MM.1S (cell line): ENCODE results near the gene PCCA.

Source experiments
- EZH2 ChIP-seq: fragments of 300-600 bp; sonication (generic); optimal IDR thresholded peaks from 2 replicates; pipeline ENCODE3; 2017; ENCODE audit warnings: low read depth, mild to moderate bottlenecking, antibody characterized with exemption, low read length, mixed read lengths
- TF ChIP-seq, protein P1 (sequence below): fragments of 300-600 bp; sonication (generic); IDR thresholded peaks from 2 replicates; pipeline ENCODE4 v1.5.1; 2016; ENCODE audit warnings: antibody characterized with exemption, low read length, mixed read lengths

- TF ChIP-seq, protein P1, sequence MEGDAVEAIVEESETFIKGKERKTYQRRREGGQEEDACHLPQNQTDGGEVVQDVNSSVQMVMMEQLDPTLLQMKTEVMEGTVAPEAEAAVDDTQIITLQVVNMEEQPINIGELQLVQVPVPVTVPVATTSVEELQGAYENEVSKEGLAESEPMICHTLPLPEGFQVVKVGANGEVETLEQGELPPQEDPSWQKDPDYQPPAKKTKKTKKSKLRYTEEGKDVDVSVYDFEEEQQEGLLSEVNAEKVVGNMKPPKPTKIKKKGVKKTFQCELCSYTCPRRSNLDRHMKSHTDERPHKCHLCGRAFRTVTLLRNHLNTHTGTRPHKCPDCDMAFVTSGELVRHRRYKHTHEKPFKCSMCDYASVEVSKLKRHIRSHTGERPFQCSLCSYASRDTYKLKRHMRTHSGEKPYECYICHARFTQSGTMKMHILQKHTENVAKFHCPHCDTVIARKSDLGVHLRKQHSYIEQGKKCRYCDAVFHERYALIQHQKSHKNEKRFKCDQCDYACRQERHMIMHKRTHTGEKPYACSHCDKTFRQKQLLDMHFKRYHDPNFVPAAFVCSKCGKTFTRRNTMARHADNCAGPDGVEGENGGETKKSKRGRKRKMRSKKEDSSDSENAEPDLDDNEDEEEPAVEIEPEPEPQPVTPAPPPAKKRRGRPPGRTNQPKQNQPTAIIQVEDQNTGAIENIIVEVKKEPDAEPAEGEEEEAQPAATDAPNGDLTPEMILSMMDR = no peak
- no peak for TF ChIP-seq EZH2
Observed at GRCh38 chr13:100434010-100434763, 345.3 kb downstream of the PCCA start.
